Measurements from ENCODE around the gene NSUN7. TPM values are rescaled to one million over a fixed set of nuclear protein-coding genes. Genes with fewer than 3 reads are reported as not detected.

NSUN7 gene
- total and polyA plus RNA-seq, 9 of the 15 experiments (the other 6 are each of a cell fraction or from before 2014, with no cell fraction given) = not detected

DNA sequence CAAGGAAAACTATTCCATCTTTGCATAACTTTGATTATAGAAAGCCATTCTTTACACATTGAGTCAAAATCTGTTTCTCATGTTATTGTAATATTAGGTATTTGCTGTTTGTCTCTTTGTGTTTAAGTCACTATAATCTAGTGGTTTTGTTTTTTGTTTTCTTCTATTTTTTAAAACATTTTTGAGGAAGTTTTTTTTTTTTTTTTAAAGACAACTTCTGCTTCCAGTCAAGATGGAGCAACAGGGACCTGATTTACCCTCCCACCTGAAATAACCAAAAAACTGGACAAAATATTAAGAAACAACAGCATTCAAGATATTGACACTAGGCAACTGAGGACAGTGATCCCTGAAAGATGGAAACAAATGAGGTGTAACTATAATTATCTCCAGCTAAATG, 18.4 kb upstream of the NSUN7 start:
- ATAC-seq = no peak
- DNase-seq (ENCODE audit: extremely low read depth in 1 of 4, low spot score in 3 of 4) = no peak
- in situ Hi-C loops (cut with MboI) = loop anchor here (10.0 kb wide), 1 partner anchor 173 kb away; no protein-coding TSS in a partner anchor
- H3K9me1 ChIP-seq (ENCODE audit: control insufficient read depth, insufficient read depth, low read length) = no peaks in the 10 kb centered on the region
- no peaks in the 10 kb centered on the region for H4K20me1 ChIP-seq (replicated peaks; ENCODE audit: control insufficient read depth, insufficient read depth, low read length)
- H3K27ac ChIP-seq (ENCODE audit: extremely low read depth, low read depth, low read length) = no peak overlapping the region
- H3K4me1 ChIP-seq (replicated peaks in 1 of 2; ENCODE audit: control insufficient read depth in 2 of 2, insufficient read depth in 2 of 2, low read length in 2 of 2) = no peaks in the 10 kb centered on the region
- no peaks in the 10 kb centered on the region for H3K79me2 ChIP-seq (ENCODE audit: control insufficient read depth, insufficient read depth, low read length)
- H3K36me3 ChIP-seq (ENCODE audit: control insufficient read depth, insufficient read depth, low read length) = no peaks in the 10 kb centered on the region
- no peaks in the 10 kb centered on the region for H3K9me3 ChIP-seq (replicated peaks; ENCODE audit: control insufficient read depth, insufficient read depth, low read depth, low read length)
- TF ChIP-seq, protein P1, sequence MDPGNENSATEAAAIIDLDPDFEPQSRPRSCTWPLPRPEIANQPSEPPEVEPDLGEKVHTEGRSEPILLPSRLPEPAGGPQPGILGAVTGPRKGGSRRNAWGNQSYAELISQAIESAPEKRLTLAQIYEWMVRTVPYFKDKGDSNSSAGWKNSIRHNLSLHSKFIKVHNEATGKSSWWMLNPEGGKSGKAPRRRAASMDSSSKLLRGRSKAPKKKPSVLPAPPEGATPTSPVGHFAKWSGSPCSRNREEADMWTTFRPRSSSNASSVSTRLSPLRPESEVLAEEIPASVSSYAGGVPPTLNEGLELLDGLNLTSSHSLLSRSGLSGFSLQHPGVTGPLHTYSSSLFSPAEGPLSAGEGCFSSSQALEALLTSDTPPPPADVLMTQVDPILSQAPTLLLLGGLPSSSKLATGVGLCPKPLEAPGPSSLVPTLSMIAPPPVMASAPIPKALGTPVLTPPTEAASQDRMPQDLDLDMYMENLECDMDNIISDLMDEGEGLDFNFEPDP (CRISPR knock-in tag; IDR thresholded peaks at IDR 0.05) = no peak
- TF ChIP-seq ZBED1 (IDR thresholded peaks at IDR 0.05) = no peak
- TF ChIP-seq NFE2L1 (tag; IDR thresholded peaks at IDR 0.05; ENCODE audit: borderline replicate concordance, low read depth) = no peak
- no peak for TF ChIP-seq ZNF23 (CRISPR knock-in tag; IDR thresholded peaks at IDR 0.05)
- no peak for TF ChIP-seq ZNF444 (CRISPR knock-in tag; IDR thresholded peaks at IDR 0.05)
- no TSS peak for BruUV-seq (replicated peaks)
- H3K4me2 ChIP-seq (ENCODE audit: insufficient read depth, low read length) = no peak overlapping the region
- H3K27me3 ChIP-seq (ENCODE audit: control insufficient read depth in 2 of 2, insufficient read depth in 2 of 2, low read length in 2 of 2) = peaks cover 3 to 4% of the 10 kb centered on the region in 2 experiments; a peak in 4 of 5 replicates
- H3K9ac ChIP-seq (ENCODE audit: insufficient read depth in 1 of 2, low read depth in 2 of 2, low read length in 2 of 2) = no peak overlapping the region
- H3K4me3 ChIP-seq = no peak overlapping the region
- intact Hi-C loops (cut with micrococcal nuclease) = no loop called here
- POLR2A ChIA-PET = no interaction called here
- FAIRE-seq = no peak
- CTCF ChIA-PET (ENCODE audit: low intra/inter-chr PET ratio) = no interaction called here
- no peak overlapping the region for H2AFZ ChIP-seq (ENCODE audit: low read depth, low read length)

All from K562 (cell line).